DND-41 (cell line): ENCODE measurements around the gene FIG4.

Experiments
- ATAC-seq: fragments of 200-7000 bp; cut with Tn5 transposase; 3 replicates; pipeline ENCODE4 v1.9.1; 2021; ENCODE audit warnings: low read depth; ENCODE audit not compliant: insufficient read depth
- DNase-seq: peaks from one replicate; pipeline ENCODE4 v3.0.0-alpha.2; 2020
- H2AFZ ChIP-seq: 2 replicates; pipeline ENCODE4 v1.6.0; 2012; ENCODE audit warnings: low read depth, low read length
- H3K27ac ChIP-seq: 2 replicates; pipeline ENCODE4 v1.5.1; 2012; ENCODE audit warnings: low read length, inconsistent platforms
- H3K27me3 ChIP-seq: fragments of 200-600 bp; sonication (generic); 2 replicates; pipeline ENCODE4 v1.6.0; 2012; ENCODE audit warnings: low read length, mild to moderate bottlenecking, inconsistent platforms; ENCODE audit not compliant: insufficient read depth, poor library complexity
- H3K36me3 ChIP-seq: 2 replicates; pipeline ENCODE4 v1.5.1; 2012; ENCODE audit warnings: low read length, inconsistent platforms; ENCODE audit not compliant: insufficient read depth
- H3K4me1 ChIP-seq: 2 replicates; pipeline ENCODE4 v1.5.1; 2012; ENCODE audit warnings: mild to moderate bottlenecking, low read length; ENCODE audit not compliant: insufficient read depth
- H3K4me2 ChIP-seq: 2 replicates; pipeline ENCODE4 v1.6.0; 2012; ENCODE audit warnings: mild to moderate bottlenecking, moderate library complexity, low read length, inconsistent platforms; ENCODE audit not compliant: insufficient read depth
- H3K4me3 ChIP-seq, 2 experiments: fragments of 200-600 bp in 1 of 2; shearing (Covaris generic) in 1 of 2; 2 replicates each; pipeline ENCODE4 v1.5.1; 2012 to 2016; ENCODE audit warnings: inconsistent platforms in 2 of 2, low read length in 2 of 2, mild to moderate bottlenecking in 2 of 2, low read depth in 1 of 2, moderate library complexity in 1 of 2
- H3K79me2 ChIP-seq: 2 replicates; pipeline ENCODE4 v1.6.0; 2012; ENCODE audit warnings: low read length, inconsistent platforms; ENCODE audit not compliant: insufficient read depth
- H3K9ac ChIP-seq: 2 replicates; pipeline ENCODE4 v1.6.0; 2012; ENCODE audit warnings: low read depth, mild to moderate bottlenecking, inconsistent platforms, low read length, moderate library complexity
- H3K9me3 ChIP-seq: 2 replicates; pipeline ENCODE4 v1.5.1; 2012; ENCODE audit warnings: low read length, moderate library complexity, mild to moderate bottlenecking, inconsistent platforms; ENCODE audit not compliant: insufficient read depth, severe bottlenecking
- H4K20me1 ChIP-seq: 2 replicates; pipeline ENCODE4 v1.6.0; 2012; ENCODE audit warnings: low read length; ENCODE audit not compliant: insufficient read depth
- CTCF ChIP-seq: IDR thresholded peaks from 2 replicates; pipeline ENCODE4 v1.5.1; 2012; ENCODE audit warnings: borderline replicate concordance, low read length, moderate library complexity, mild to moderate bottlenecking; ENCODE audit not compliant: poor library complexity, severe bottlenecking; ENCODE audit errors: extremely low read depth
- EZH2 ChIP-seq: IDR thresholded peaks from 3 replicates; pipeline ENCODE4 v1.6.1; 2012; ENCODE audit warnings: borderline replicate concordance, low read depth, mild to moderate bottlenecking, moderate library complexity, low read length, inconsistent platforms; ENCODE audit not compliant: severe bottlenecking

The FIG4 gene

GRCh38 chr6:109834131-109834530 is 143.0 kb downstream of the FIG4 start:
- no peak overlapping the region for H3K27ac ChIP-seq
- H3K4me2 ChIP-seq, result no peak overlapping the region
- no peaks in the 10 kb centered on the region for H3K36me3 ChIP-seq
- H4K20me1 ChIP-seq, result no peaks in the 10 kb centered on the region
- no peaks in the 10 kb centered on the region for H3K4me1 ChIP-seq
- H3K9me3 ChIP-seq, result peaks cover 5% of the 10 kb centered on the region
- H3K4me3 ChIP-seq, result no peak overlapping the region
- DNase-seq (no peak), ATAC-seq (no peak)
- no peak for TF ChIP-seq CTCF
- TF ChIP-seq EZH2, result no peak
- no peaks in the 10 kb centered on the region for H3K27me3 ChIP-seq
- no peaks in the 10 kb centered on the region for H3K79me2 ChIP-seq
- no peak overlapping the region for H2AFZ ChIP-seq
- no peak overlapping the region for H3K9ac ChIP-seq

- H3K9ac ChIP-seq, result no peak overlapping the region
- DNase-seq, result no peak
These were observed 143.7 kb downstream of the FIG4 start for GRCh38 chr6:109834595-109835437.

GRCh38 chr6:109840034-109840433 is 148.9 kb downstream of the FIG4 start:
- Histone ChIP-seq H3K4me1 (no peaks in the 10 kb centered on the region), H2AFZ (no peak overlapping the region), H3K79me2 (no peaks in the 10 kb centered on the region), H3K27ac (no peak overlapping the region), H4K20me1 (no peaks in the 10 kb centered on the region), H3K4me3 (no peak overlapping the region), H3K36me3 (no peaks in the 10 kb centered on the region), H3K27me3 (no peaks in the 10 kb centered on the region), H3K4me2 (no peak overlapping the region), H3K9me3 (no peaks in the 10 kb centered on the region), H3K9ac (no peak overlapping the region)
- ATAC-seq (no peak), DNase-seq (no peak)
- TF ChIP-seq CTCF (no peak), EZH2 (no peak)

More at GRCh38 chr6:109834595-109835437, 143.7 kb downstream of the FIG4 start:
- Histone ChIP-seq H3K27me3 (no peaks in the 10 kb centered on the region), H2AFZ (no peak overlapping the region), H3K9me3 (peaks cover under 1% of the 10 kb centered on the region), H3K27ac (no peak overlapping the region), H3K36me3 (no peaks in the 10 kb centered on the region), H3K4me3 (no peak overlapping the region), H3K4me1 (no peaks in the 10 kb centered on the region), H4K20me1 (no peaks in the 10 kb centered on the region), H3K79me2 (no peaks in the 10 kb centered on the region), H3K4me2 (no peak overlapping the region)
- TF ChIP-seq CTCF (no peak), EZH2 (no peak)
- no peak for ATAC-seq
